Heart left ventricle (tissue), 16 donors: ENCODE data around the gene XRN2. TPM values are rescaled to one million over a fixed set of nuclear protein-coding genes. Genes with fewer than 3 reads are reported as not detected.

ENCODE experiments used
- ATAC-seq, 4 donors: fragments of 200-7000 bp; cut with Tn5 transposase; one replicate each; pipeline ENCODE4 v1.9.1; 2020 to 2022; ENCODE audit warnings: moderate library complexity in 4 of 4, mild to moderate bottlenecking in 3 of 4, moderate number of reproducible peaks in 1 of 4
- DNase-seq, 5 donors: peaks; one replicate each; pipeline ENCODE4 v3.0.0-alpha.2; 2020
- H3K27ac ChIP-seq, 12 donors: fragments of 200-600 bp; sonication (generic) in 4 of 12; one replicate each; pipeline versions ENCODE4 v1.5.0 to v1.8.0; 2016 to 2022; ENCODE audit warnings: mild to moderate bottlenecking in 2 of 12
- H3K27me3 ChIP-seq, 9 donors: fragments of 200-600 bp; sonication (generic) in 2 of 9; one replicate each; pipeline versions ENCODE4 v1.5.1 to v1.8.0; 2016 to 2022; ENCODE audit warnings: mild to moderate bottlenecking in 3 of 9
- H3K36me3 ChIP-seq, 9 donors: fragments of 200-600 bp; sonication (generic) in 2 of 9; one replicate each; pipeline versions ENCODE4 v1.5.0 to v1.8.0; 2018 to 2022; ENCODE audit warnings: mild to moderate bottlenecking in 2 of 9
- H3K4me1 ChIP-seq, 12 donors: fragments of 200-600 bp; sonication (generic) in 4 of 12; one replicate each; pipeline versions ENCODE4 v1.5.0 to v1.8.0; 2016 to 2022; ENCODE audit warnings: mild to moderate bottlenecking in 3 of 12
- H3K4me3 ChIP-seq, 12 donors: fragments of 200-600 bp; sonication (generic) in 4 of 12; one replicate each; pipeline versions ENCODE4 v1.5.0 to v1.8.0; 2017 to 2022; ENCODE audit warnings: mild to moderate bottlenecking in 9 of 12, moderate library complexity in 4 of 12
- H3K9me3 ChIP-seq, 12 donors: fragments of 200-600 bp; sonication (generic) in 4 of 12; one replicate each; pipeline versions ENCODE4 v1.5.0 to v1.8.0; 2016 to 2022; ENCODE audit warnings: mild to moderate bottlenecking in 1 of 12
- CTCF ChIP-seq, 12 donors: fragments of 200-600 bp; sonication (generic) in 4 of 12; IDR thresholded peaks; one replicate each; pipeline versions ENCODE4 v1.5.0 to v1.8.0; 2018 to 2022; ENCODE audit warnings: antibody characterized with exemption in 12 of 12, mild to moderate bottlenecking in 5 of 12
- POLR2A ChIP-seq, 2 donors: fragments of 450-650 bp; IDR thresholded peaks; one replicate each; pipeline ENCODE4 v1.6.1; 2017; ENCODE audit warnings: antibody characterized with exemption in 2 of 2, mild to moderate bottlenecking in 2 of 2, moderate library complexity in 2 of 2
- WGBS, 4 donors: extraction: QIAGEN DNeasy Blood & Tissue Kit in 2 of 4; methylation state at CpG; one replicate each; pipeline versions ENCODE4 v1.1.5 to v1.1.7; 2013 to 2018; 5-methylcytosine and 5-hydroxymethylcytosine counted together
- intact Hi-C, 10 donors: fragments of 100-400 bp; cut with DNase I; formaldehyde crosslinking; loops; one replicate each; pipeline versions ENCODE4 v1.11.1 to v1.14.2; 2022
- polyA plus RNA-seq, 2 donors: library from polyadenylated mRNA; stranded (reverse); fragments of 200-250 nt; gene quantifications; one replicate each; pipeline ENCODE4 v1.2.3, GENCODE V29; 2013
- total RNA-seq, 9 donors: library from RNA; depleted of rRNA in 2 of 9; stranded (reverse); fragments of >200 nt in 2 of 9; fragmentation: NEBNext Ultra II Directional in 3 of 9; extraction: Animal tissue kit (Norgen Biotek cat#: 25700) in 3 of 9; gene quantifications; one replicate each; pipeline versions ENCODE4 v1.1.0 to v1.2.4, GENCODE V29; 2016 to 2023
- donor health status: ischemic (EF 13 %, LVEDD 7.1; RV severe dilation, severe dysfunction).
- donor health status: healthy with polysubstance abuse.
- donor health status: DM: no; HTN: yes; CAD: no.
- donor health status: DM: no; HTN: no; CAD: no.
- donor health status: ischemic (EF 25% LVEDD 6.9; RV normal size, moderate dysfunction).
- donor health status: ischemic (EF 25% LVEDD 5.7; RV mildly dilated, moderate dysfunction).
- donor health status: healthy.
- donor health status: DM: yes; HTN: yes; CAD: no.
- donor health status: ischemic (EF 35%, LVEDD 5.7; RV mildly dilated, moderate dysfunction).
- donor health status: nonischemic (EF 11% LVEDD 7.7; RV severe dilation, severe dysfunction).
- donor health status: DM: yes; HTN: yes; CAD: no.
- donor health status: PGD.
- donor health status: ischemic (EF 29% LVEDD 5.4; RV normal size, mild dysfunction).
- donor health status: nonischemic (EF 23%, LVEDD 6.1; RV moderate dilation, normal function).

Gene XRN2
- total and polyA plus RNA-seq, 11 donors, result 6.2 to 48.3 (median 33.2) TPM

- H3K4me3 ChIP-seq, result no peak overlapping the region
- DNase-seq (no peak), ATAC-seq (no peak)
- peaks cover 0 to 11% (median under 1%) of the 10 kb centered on the region in 9 donors for H3K36me3 ChIP-seq
- H3K4me1 ChIP-seq, result peaks cover 0 to 28% (median 1%) of the 10 kb centered on the region in 12 donors
- WGBS, 4 donors, result 20 to 39% (median 25%) methylated on average over 3 of the region's 3 CpGs
- H3K27ac ChIP-seq, result no peak overlapping the region
- no peaks in the 10 kb centered on the region for H3K9me3 ChIP-seq
- TF ChIP-seq CTCF (IDR thresholded peaks at IDR 0.05), result no peak
- no peak for TF ChIP-seq POLR2A (IDR thresholded peaks at IDR 0.05)
- peaks cover 66 to 90% (median 80%) of the 10 kb centered on the region in 9 donors for H3K27me3 ChIP-seq
- intact Hi-C loops, result loop anchor here in 2 of 10 donors (10.0 kb wide), 1 partner anchor 160 kb away; no protein-coding TSS in a partner anchor
Observed at GRCh38 chr20:21394551-21394950, 91.4 kb downstream of the XRN2 start.

- Histone ChIP-seq H3K4me1 (peaks cover 0 to 28% (median 1%) of the 10 kb centered on the region in 12 donors), H3K27ac (no peak overlapping the region), H3K4me3 (peak overlapping the region in 1 of 12 donors; percentile 29), H3K27me3 (peaks cover 72 to 96% (median 86%) of the 10 kb centered on the region in 9 donors), H3K36me3 (peaks cover 0 to 5% (median 0%) of the 10 kb centered on the region in 9 donors), H3K9me3 (no peaks in the 10 kb centered on the region)
- no peak for DNase-seq
- intact Hi-C loops, result loop anchor here in 2 of 10 donors (10.0 kb wide), 1 partner anchor 160 kb away; no protein-coding TSS in a partner anchor
- ATAC-seq, result no peak
- WGBS, 4 donors, result 14 to 33% (median 18%) methylated on average over 6 of the region's 6 CpGs
- TF ChIP-seq POLR2A (IDR thresholded peaks at IDR 0.05) (no peak), CTCF (IDR thresholded peaks at IDR 0.05) (no peak)
Observed at GRCh38 chr20:21395051-21395665, 92.0 kb downstream of the XRN2 start.

- Histone ChIP-seq H3K27ac (no peak overlapping the region), H3K9me3 (no peaks in the 10 kb centered on the region), H3K4me1 (peaks cover 0 to 28% (median 1%) of the 10 kb centered on the region in 12 donors), H3K36me3 (no peaks in the 10 kb centered on the region), H3K27me3 (peaks cover 79 to 100% (median 94%) of the 10 kb centered on the region in 9 donors), H3K4me3 (peak overlapping the region in 5 of 12 donors; percentile 8 to 35 (median 10))
- TF ChIP-seq POLR2A (IDR thresholded peaks at IDR 0.05), result no peak
- TF ChIP-seq CTCF (IDR thresholded peaks at IDR 0.05), result no peak
- intact Hi-C loops, result loop anchor here in 2 of 10 donors (10.0 kb wide), 1 partner anchor 161 kb away; no protein-coding TSS in a partner anchor
- no peak for ATAC-seq
- peak in 2 of 5 donors; percentile 17 to 30 for DNase-seq
- WGBS, 4 donors, result 2 to 14% (median 4%) methylated on average over 20 to 103 of the region's 103 CpGs
Observed at GRCh38 chr20:21395666-21396598, 92.8 kb downstream of the XRN2 start.
